ENCODE results near the gene CCDC188. TPM values are rescaled to one million over a fixed set of nuclear protein-coding genes. Genes with fewer than 3 reads are reported as not detected.

CCDC188 gene
- total RNA-seq, 1 experiment from 2014 or later = not detected

GRCh38 chr22:20198557-20199319, 47.9 kb upstream of the CCDC188 start:
- DNase-seq (peak; percentile 40), ATAC-seq (peak; percentile 76)
- no peaks in the 10 kb centered on the region for H3K36me3 ChIP-seq (ENCODE audit: low read depth, low read length)
- H3K9me3 ChIP-seq (ENCODE audit: low read length) = no peaks in the 10 kb centered on the region
- TF ChIP-seq EZH2 (IDR thresholded peaks at IDR 0.05; ENCODE audit: low read length, unreplicated experiment) (no peak), CTCF (conservative IDR thresholded peaks at IDR 0.05; ENCODE audit: low read depth, low read length) (no peak), EZH2phosphoT487 (IDR thresholded peaks at IDR 0.05; ENCODE audit: borderline replicate concordance, low read length) (no peak)
- H3F3A ChIP-seq (ENCODE audit: low read length, unreplicated experiment) = no peaks in the 10 kb centered on the region
- ChIA-PET CTCF (no interaction called here), POLR2A (ENCODE audit: unreplicated experiment) (no interaction called here)
- no peak overlapping the region for H3K9ac ChIP-seq (ENCODE audit: low read length)
- no peak overlapping the region for H3K27ac ChIP-seq (ENCODE audit: low read length)
- BruUV-seq (replicated peaks) = no TSS peak
- no peaks in the 10 kb centered on the region for H3K9me2 ChIP-seq (replicated peaks; ENCODE audit: low read length)
- no peaks in the 10 kb centered on the region for H3K79me2 ChIP-seq (ENCODE audit: low read length)
- H3K27me3 ChIP-seq (ENCODE audit: low read length) = peaks cover 12% of the 10 kb centered on the region; the same call in 1 of the 2 replicates
- H3K4me1 ChIP-seq (ENCODE audit: insufficient read depth, low read length) = peaks cover 4% of the 10 kb centered on the region; the same call in 1 of the 2 replicates
- no peaks in the 10 kb centered on the region for H4K20me1 ChIP-seq (ENCODE audit: low read length)
- no peak overlapping the region for H3K4me3 ChIP-seq (ENCODE audit: low read length)
- no peak overlapping the region for H2AFZ ChIP-seq (ENCODE audit: low read length)
- H3K4me2 ChIP-seq (ENCODE audit: low read length) = no peak overlapping the region
- intact Hi-C loops (cut with micrococcal nuclease) = no loop called here

GRCh38 chr22:20197407-20198030, 46.7 kb upstream of the CCDC188 start:
- no peak overlapping the region for H3K4me2 ChIP-seq (ENCODE audit: low read length)
- DNase-seq (no peak), ATAC-seq (no peak)
- no peaks in the 10 kb centered on the region; the same call in 1 of the 2 replicates for H3K4me1 ChIP-seq (ENCODE audit: insufficient read depth, low read length)
- peaks cover 12% of the 10 kb centered on the region; the same call in 1 of the 2 replicates for H3K27me3 ChIP-seq (ENCODE audit: low read length)
- TF ChIP-seq EZH2 (IDR thresholded peaks at IDR 0.05; ENCODE audit: low read length, unreplicated experiment) (no peak), CTCF (conservative IDR thresholded peaks at IDR 0.05; ENCODE audit: low read depth, low read length) (no peak), EZH2phosphoT487 (IDR thresholded peaks at IDR 0.05; ENCODE audit: borderline replicate concordance, low read length) (no peak)
- no peak overlapping the region for H3K9ac ChIP-seq (ENCODE audit: low read length)
- no peaks in the 10 kb centered on the region for H3K9me2 ChIP-seq (replicated peaks; ENCODE audit: low read length)
- ChIA-PET POLR2A (ENCODE audit: unreplicated experiment) (interaction anchor here (0.6 to 0.7 kb wide), 2 partner anchors 11 to 664 kb away, joined by 3 to 7 read pairs; no protein-coding TSS in a partner anchor), CTCF (no interaction called here)
- no peaks in the 10 kb centered on the region for H3K9me3 ChIP-seq (ENCODE audit: low read length)
- no peaks in the 10 kb centered on the region for H3K79me2 ChIP-seq (ENCODE audit: low read length)
- intact Hi-C loops (cut with micrococcal nuclease) = no loop called here
- H3F3A ChIP-seq (ENCODE audit: low read length, unreplicated experiment) = no peaks in the 10 kb centered on the region
- no peak overlapping the region for H2AFZ ChIP-seq (ENCODE audit: low read length)
- no peaks in the 10 kb centered on the region for H3K36me3 ChIP-seq (ENCODE audit: low read depth, low read length)
- no peak overlapping the region for H3K27ac ChIP-seq (ENCODE audit: low read length)
- H3K4me3 ChIP-seq (ENCODE audit: low read length) = no peak overlapping the region
- H4K20me1 ChIP-seq (ENCODE audit: low read length) = no peaks in the 10 kb centered on the region
- BruUV-seq (replicated peaks) = no TSS peak

Measured in PC-3 (cell line).